ENCODE measurements around the gene RNF141.

Gene RNF141, protein sequence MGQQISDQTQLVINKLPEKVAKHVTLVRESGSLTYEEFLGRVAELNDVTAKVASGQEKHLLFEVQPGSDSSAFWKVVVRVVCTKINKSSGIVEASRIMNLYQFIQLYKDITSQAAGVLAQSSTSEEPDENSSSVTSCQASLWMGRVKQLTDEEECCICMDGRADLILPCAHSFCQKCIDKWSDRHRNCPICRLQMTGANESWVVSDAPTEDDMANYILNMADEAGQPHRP

DNA sequence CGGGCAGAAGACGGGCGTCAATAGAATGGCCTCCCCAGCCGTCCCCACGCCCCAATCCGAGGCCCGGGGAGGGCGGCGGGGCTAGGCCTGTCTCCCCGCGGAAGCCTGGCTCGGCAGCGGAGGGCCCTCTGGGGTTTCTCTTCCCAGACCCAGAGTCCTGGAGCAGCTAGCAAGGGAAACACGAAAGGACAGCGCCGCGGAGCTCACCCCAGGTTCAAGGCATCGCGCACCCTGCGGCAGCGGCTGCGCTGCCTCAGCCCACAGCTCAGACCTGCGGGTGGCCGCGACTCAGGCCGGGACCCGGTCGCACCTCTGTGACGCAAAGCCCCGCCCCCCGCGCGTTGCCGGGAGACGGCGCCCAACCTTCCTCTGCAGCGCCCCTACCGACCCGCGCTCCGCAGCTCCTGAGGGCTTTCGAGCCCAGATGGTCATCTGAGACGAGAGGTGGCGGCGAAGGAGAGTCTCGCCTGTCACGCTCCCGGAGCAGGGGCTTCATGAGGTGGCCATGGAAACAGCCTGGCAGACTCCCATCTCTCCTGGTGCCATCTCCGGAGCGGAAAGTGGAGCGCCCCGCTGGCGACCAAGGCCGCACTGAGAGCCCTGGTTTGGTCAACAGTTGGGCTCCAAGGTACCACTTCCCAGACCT is at the start of gene RNF141:
Gene RNF141 (minus strand): TSS at position 273 of the 646 bp plus-strand sequence. CDS start 7,029 bp downstream, outside the sequence.
- DNase-seq = peak; percentile 94

GRCh38 chr11:10590218-10590915 is 49.4 kb upstream of the RNF141 start:
- DNase-seq = no peak

GRCh38 chr11:10588904-10589303 is 47.9 kb upstream of the RNF141 start:
- no peak for DNase-seq

GRCh38 chr11:10587995-10588394 is 47.0 kb upstream of the RNF141 start:
- no peak for DNase-seq

DNA sequence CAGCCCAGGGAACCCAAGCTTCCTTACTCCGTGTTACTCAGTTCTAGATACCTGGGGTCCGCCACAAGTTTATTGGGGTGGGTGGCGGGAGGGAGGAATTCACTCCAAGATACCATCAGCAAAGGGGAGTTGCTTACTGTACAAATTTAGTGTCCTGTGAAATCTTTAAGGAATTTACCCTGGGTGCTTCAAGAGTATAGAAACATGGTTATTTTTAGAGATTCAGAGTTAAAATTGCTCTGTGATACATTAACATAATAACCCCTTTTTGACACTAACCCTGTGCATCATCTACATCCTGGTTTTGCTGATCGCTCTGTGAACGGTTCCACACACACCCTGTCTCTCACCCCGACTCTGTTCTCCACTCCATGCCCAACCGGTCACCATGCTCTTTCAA is 46.4 kb upstream of the RNF141 start:
- DNase-seq = no peak

DNA sequence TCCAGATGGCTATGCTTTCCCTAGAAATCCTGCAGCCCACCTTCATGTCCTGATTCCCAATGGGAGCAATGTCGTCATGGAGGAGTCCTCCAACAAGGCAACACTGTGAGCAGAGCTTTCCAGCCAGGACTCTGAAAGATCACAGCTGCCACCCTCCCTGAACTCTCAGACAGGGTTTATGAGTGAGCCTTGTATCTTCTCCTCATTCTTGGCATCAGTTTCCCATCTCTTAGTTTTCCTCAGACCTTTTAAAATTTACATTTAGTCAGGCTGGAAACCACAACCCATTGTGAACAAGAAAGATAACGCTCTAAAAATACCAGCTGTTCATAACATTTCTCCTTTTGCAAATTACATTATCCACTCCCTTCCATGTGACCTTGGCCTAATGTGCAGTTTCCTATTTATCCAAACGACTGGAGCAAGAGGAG is 43.1 kb upstream of the RNF141 start:
- DNase-seq = no peak

- DNase-seq = no peak
Measured at GRCh38 chr11:10581481-10582019, 40.6 kb upstream of the RNF141 start.

- no peak for DNase-seq
Measured at GRCh38 chr11:10580623-10581022, 39.6 kb upstream of the RNF141 start.

- no peak for DNase-seq
Measured at GRCh38 chr11:10579700-10580099, 38.7 kb upstream of the RNF141 start.

- no peak for DNase-seq
Measured at GRCh38 chr11:10576035-10576398, 35.0 kb upstream of the RNF141 start.

- DNase-seq = no peak
Measured at GRCh38 chr11:10575346-10576034, 34.5 kb upstream of the RNF141 start.

GRCh38 chr11:10573556-10573955 is 32.6 kb upstream of the RNF141 start:
- DNase-seq = no peak

- no peak for DNase-seq
Measured at GRCh38 chr11:10573028-10573427, 32.0 kb upstream of the RNF141 start.

- DNase-seq = no peak
Measured at GRCh38 chr11:10572533-10572932, 31.5 kb upstream of the RNF141 start.

DNA sequence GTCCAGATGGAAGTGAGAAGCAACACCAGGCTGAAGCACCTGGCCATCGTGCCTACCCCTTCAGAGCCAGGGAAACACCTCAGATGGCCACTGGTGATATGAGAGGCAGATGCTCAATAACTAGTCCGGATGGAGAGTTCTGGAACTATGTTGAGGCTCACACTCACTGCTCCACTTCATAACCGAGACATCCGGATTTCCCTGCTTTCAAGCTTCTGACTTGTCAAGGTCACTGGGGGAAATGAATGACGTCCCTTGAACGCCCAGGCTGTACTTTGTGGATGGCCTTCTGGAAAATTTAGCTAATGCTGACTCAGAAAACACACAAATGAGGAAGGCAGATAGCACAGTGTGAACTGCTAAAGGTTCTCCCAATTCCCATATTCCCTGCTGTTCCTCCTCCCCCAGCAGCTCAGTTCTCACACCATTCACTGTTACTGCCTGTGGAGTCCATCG is 27.5 kb upstream of the RNF141 start, which contains the start of gene LYVE1:
Gene LYVE1 (minus strand): TSS at position 180 of the 456 bp plus-strand sequence. CDS start 133 bp downstream, at position 47.
- no peak for DNase-seq

GRCh38 chr11:10567446-10567845 is 26.5 kb upstream of the RNF141 start:
- DNase-seq = no peak

- DNase-seq = no peak
Measured at GRCh38 chr11:10566257-10566957, 25.4 kb upstream of the RNF141 start.

- no peak for DNase-seq
Measured at GRCh38 chr11:10565493-10565892, 24.5 kb upstream of the RNF141 start.

GRCh38 chr11:10564696-10565318 is 23.8 kb upstream of the RNF141 start:
- no peak for DNase-seq

- DNase-seq = no peak
Measured at GRCh38 chr11:10564030-10564429, 23.0 kb upstream of the RNF141 start.

GRCh38 chr11:10561947-10562346 is 21.0 kb upstream of the RNF141 start:
- no peak for DNase-seq

Data from activated gamma-delta T cell treated with Interleukin-2 at 50 U/mL for 16 hours (primary cell).